Right cardiac atrium (tissue), 5 donors: ENCODE data around the gene POR. TPM values are rescaled to one million over a fixed set of nuclear protein-coding genes. Genes with fewer than 3 reads are reported as not detected.

Experiments used
- ATAC-seq, 2 donors: fragments of 200-7000 bp; cut with Tn5 transposase; one replicate each; pipeline versions ENCODE4 v1.8.0 to v1.9.1; 2020; ENCODE audit warnings: moderate library complexity in 2 of 2, mild to moderate bottlenecking in 1 of 2
- DNase-seq, 3 donors: peaks; one replicate each; pipeline ENCODE4 v3.0.0-alpha.2; 2020
- H3K27ac ChIP-seq: one replicate; pipeline ENCODE4 v1.5.1; 2013; ENCODE audit warnings: mild to moderate bottlenecking, low read length, control low read depth, moderate library complexity
- H3K27me3 ChIP-seq: one replicate; pipeline ENCODE4 v1.6.1; 2013; ENCODE audit not compliant: control insufficient read depth, insufficient read depth
- H3K4me1 ChIP-seq: one replicate; pipeline ENCODE4 v1.6.1; 2013; ENCODE audit warnings: low read length; ENCODE audit not compliant: control insufficient read depth, insufficient read depth
- H3K4me3 ChIP-seq: one replicate; pipeline ENCODE4 v1.5.1; 2013; ENCODE audit warnings: low read length, control low read depth
- H3K9me3 ChIP-seq: one replicate; pipeline ENCODE4 v1.6.1; 2013; ENCODE audit warnings: low read length; ENCODE audit not compliant: control insufficient read depth
- WGBS: extraction: QIAGEN DNeasy Blood & Tissue Kit; methylation state at CpG from one replicate; pipeline ENCODE4 v1.1.7; 2013; 5-methylcytosine and 5-hydroxymethylcytosine counted together
- intact Hi-C, 4 donors: fragments of 100-400 bp; cut with DNase I; formaldehyde crosslinking; loops; one replicate each; pipeline versions ENCODE4 v1.11.0 to v1.14.0; 2022 to 2023
- polyA plus RNA-seq: library from polyadenylated mRNA; stranded (reverse); fragments of 200-250 nt; gene quantifications from one replicate; pipeline ENCODE4 v1.2.3, GENCODE V29; 2013
- total RNA-seq, 4 donors: library from RNA; stranded (reverse); fragmentation: NEBNext Ultra II Directional; extraction: Animal tissue kit (Norgen Biotek cat#: 25700); gene quantifications; one replicate each; pipeline ENCODE4 v1.2.1, GENCODE V29; 2021
- donor health status: healthy with polysubstance abuse.
- donor health status: DM: no; HTN: yes; CAD: no.
- donor health status: DM: no; HTN: no; CAD: no.
- donor health status: DM: no; HTN: yes; CAD: no; lungs with severe emphysema.
- donor health status: DM: yes; HTN: yes; CAD: no.

POR gene
- total and polyA plus RNA-seq, 5 donors: 47.4 to 122 (median 61.1) TPM

DNA sequence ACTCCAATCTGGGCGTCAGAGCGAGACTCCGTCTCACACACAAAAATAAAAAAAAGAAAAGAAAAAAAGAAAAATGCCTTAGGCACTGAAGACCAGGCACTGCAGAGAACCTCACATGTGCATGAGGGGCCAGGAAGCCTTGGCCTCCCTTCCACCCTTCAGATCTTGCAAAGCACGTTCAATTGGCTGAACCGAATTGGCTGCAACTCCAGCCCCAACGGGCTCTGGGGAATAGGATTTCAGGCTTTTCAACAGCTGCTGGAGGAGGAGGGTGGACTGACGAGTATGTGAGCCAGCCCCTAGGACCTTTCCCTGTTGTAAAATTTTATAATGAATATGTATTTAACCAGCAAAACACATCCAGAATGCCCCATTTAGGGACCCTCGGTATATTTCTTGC, 62.8 kb downstream of the POR start:
- peak; percentile 38 to 74 for ATAC-seq
- intact Hi-C loops: no loop called here
- Histone ChIP-seq H3K27ac (no peak overlapping the region), H3K27me3 (no peaks in the 10 kb centered on the region), H3K4me1 (no peaks in the 10 kb centered on the region), H3K4me3 (no peak overlapping the region), H3K9me3 (no peaks in the 10 kb centered on the region)
- peak; percentile 79 to 91 (median 90) for DNase-seq
- 50% methylated on average over 8 of the region's 8 CpGs for WGBS

DNA sequence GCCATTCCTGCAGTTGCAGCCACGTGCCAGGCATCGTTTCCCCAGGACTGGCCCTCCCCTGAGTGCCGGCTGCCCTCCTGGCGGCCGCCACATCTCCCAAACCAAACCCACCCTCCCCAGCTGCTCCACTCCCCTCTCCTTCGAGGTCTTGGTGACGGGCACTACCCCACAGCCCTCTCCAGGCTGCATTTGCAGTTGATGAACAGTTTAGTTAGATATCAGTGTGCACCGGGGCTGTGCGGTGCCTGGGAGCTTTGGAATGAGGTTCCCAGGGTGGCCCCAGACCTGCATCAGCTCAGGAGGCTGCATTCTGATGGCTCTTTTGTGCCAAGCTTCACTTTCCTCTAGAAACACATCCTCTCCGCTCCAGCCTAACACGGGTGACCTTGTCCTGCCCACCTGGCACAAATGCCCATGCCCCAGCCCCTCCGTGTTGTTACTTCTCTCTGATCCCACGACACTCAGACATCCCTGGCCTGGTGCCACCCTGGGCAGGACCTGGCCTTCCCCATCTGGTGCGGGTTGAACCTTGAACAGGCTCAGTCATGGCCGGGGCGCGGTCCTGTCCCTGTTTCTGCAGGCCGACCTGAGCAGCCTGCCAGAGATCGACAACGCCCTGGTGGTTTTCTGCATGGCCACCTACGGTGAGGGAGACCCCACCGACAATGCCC, 64.9 kb downstream of the POR start:
- H3K27me3 ChIP-seq: no peaks in the 10 kb centered on the region
- ATAC-seq (peak in 1 of 2 donors; percentile 0), DNase-seq (peak; percentile 59 to 78 (median 68))
- WGBS: 89% methylated on average over 22 of the region's 22 CpGs
- H3K4me1 ChIP-seq: no peaks in the 10 kb centered on the region
- H3K27ac ChIP-seq: no peak overlapping the region
- H3K9me3 ChIP-seq: no peaks in the 10 kb centered on the region
- H3K4me3 ChIP-seq: no peak overlapping the region
- intact Hi-C loops: loop anchor here in 1 of 4 donors (10.0 kb wide), 1 partner anchor 75 kb away; no protein-coding TSS in a partner anchor

DNA sequence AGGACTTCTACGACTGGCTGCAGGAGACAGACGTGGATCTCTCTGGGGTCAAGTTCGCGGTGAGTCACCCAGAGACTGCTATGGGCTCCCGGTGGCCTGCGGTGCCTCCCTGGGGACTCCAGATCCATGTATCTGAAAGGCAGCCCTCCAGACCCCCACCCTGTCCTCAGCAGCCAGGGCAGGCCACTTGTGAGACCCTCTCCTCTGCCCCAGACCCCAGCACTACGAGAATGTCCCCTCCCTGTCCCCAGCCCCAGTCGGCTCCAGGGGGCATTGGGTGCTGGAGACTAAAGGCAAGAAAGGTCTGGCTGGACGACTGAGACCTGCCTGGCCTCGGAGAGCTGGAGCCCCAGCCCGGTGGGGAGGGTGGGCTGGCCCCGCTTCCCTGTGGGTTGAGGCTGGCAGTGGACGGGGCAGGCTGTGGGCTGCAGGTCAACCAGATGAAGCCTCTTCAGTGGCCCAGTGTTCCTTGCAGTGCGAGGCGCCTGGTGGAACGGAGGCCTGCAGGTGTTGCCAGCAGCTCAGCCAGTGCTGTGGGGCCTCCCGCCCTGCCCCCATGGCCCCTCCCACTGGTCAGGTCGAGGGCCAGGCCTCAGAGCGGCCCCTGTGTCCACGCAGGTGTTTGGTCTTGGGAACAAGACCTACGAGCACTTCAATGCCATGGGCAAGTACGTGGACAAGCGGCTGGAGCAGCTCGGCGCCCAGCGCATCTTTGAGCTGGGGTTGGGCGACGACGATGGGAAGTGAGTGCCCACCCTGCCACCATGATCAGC, 65.7 kb downstream of the POR start:
- no peak for ATAC-seq
- no peaks in the 10 kb centered on the region for H3K4me1 ChIP-seq
- H3K27me3 ChIP-seq: no peaks in the 10 kb centered on the region
- no peak overlapping the region for H3K27ac ChIP-seq
- 89% methylated on average over 29 of the region's 29 CpGs for WGBS
- peak in 2 of 3 donors; percentile 63 to 66 for DNase-seq
- intact Hi-C loops: loop anchor here in 1 of 4 donors (10.0 kb wide), 1 partner anchor 74 kb away; no protein-coding TSS in a partner anchor
- H3K9me3 ChIP-seq: no peaks in the 10 kb centered on the region
- no peak overlapping the region for H3K4me3 ChIP-seq

- 83% methylated on average over 12 of the region's 12 CpGs for WGBS
- intact Hi-C loops: loop anchor here in 1 of 4 donors (10.0 kb wide), 1 partner anchor 74 kb away; no protein-coding TSS in a partner anchor
- Histone ChIP-seq H3K27ac (no peak overlapping the region), H3K27me3 (no peaks in the 10 kb centered on the region), H3K9me3 (no peaks in the 10 kb centered on the region), H3K4me3 (no peak overlapping the region), H3K4me1 (no peaks in the 10 kb centered on the region)
- DNase-seq (peak in 1 of 3 donors; percentile 56), ATAC-seq (no peak)
Measured at GRCh38 chr7:75981203-75981452, 66.2 kb downstream of the POR start.

DNA sequence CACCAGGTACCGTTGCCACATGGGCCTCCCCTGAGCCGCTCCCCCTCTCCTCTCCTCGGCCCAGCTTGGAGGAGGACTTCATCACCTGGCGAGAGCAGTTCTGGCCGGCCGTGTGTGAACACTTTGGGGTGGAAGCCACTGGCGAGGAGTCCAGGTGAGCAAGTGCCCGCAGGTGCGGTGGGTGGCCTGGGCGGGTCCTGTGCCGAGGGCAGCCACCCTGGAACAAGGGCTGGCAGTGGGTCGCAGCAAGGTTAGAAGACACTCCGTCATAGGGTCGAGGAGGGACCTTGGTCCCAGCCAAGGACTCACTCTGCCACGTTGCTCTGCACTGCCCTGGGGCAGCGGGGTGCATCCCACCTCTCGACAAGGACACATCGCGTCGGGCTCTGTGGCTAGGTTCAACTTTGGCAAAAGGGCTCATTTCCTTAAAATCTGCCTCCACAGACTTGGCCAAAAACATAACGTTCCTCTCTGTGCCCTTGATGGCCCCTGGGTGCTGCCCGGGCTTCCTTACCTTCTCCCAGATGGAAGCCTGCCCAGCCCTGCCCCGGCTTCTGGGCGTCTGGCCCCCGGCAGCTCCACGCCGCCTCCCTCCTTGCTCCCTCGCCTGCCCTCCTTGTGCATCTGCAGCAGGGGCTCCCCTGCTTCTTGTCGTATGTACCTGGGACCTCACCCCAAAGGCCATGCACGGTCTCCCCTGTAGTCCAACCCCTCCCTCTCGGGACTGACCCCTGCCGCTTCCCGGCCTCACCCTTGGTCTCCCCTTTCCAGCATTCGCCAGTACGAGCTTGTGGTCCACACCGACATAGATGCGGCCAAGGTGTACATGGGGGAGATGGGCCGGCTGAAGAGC, 66.7 kb downstream of the POR start:
- H3K4me1 ChIP-seq: no peaks in the 10 kb centered on the region
- no peaks in the 10 kb centered on the region for H3K9me3 ChIP-seq
- DNase-seq: peak in 1 of 3 donors; percentile 59
- intact Hi-C loops: loop anchor here in 1 of 4 donors (10.0 kb wide), 1 partner anchor 73 kb away; no protein-coding TSS in a partner anchor
- no peak for ATAC-seq
- no peak overlapping the region for H3K27ac ChIP-seq
- H3K4me3 ChIP-seq: no peak overlapping the region
- WGBS: 86% methylated on average over 38 of the region's 38 CpGs
- H3K27me3 ChIP-seq: no peaks in the 10 kb centered on the region

DNA sequence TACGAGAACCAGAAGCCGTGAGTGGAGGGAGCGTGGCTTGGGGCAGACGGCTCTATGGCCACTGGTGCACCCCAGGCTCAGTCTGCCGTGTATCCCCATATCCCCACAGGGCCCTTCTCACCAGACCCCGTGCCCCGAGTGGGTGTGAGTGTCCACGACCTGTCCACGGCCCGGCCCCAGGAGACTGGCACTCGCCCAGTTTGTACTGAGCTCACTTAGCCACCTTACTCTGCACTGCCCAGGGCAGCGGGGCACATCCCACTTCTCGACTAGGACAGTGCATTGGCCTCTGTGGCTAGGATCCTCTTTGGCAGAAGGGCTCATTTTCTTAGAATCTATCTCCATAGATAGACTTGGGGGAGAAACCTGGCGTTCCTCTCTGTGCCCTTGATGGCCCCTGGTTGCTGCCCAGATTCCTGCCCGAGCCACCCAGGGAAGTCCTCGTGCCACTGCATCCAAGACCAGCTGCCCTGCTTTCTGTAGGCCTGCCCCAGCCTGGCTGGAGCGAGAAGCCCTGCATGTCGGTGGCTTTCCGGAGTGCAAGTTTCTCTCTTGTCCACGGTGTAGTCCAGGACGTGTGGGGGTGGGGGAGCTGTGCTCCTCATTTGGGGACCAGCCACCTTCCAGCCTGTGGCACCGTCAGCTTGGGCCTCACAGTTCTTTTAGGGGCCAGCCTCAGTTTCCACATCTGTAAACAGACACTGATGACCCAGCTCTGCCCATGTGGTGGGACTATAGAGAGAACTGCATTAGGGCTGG, 67.5 kb downstream of the POR start:
- intact Hi-C loops: loop anchor here in 1 of 4 donors (10.0 kb wide), 1 partner anchor 72 kb away; no protein-coding TSS in a partner anchor
- WGBS: 85% methylated on average over 22 of the region's 22 CpGs
- Histone ChIP-seq H3K27ac (no peak overlapping the region), H3K4me1 (no peaks in the 10 kb centered on the region), H3K27me3 (no peaks in the 10 kb centered on the region), H3K4me3 (no peak overlapping the region), H3K9me3 (no peaks in the 10 kb centered on the region)
- DNase-seq (peak in 2 of 3 donors; percentile 52 to 55), ATAC-seq (no peak)

GRCh38 chr7:75983471-75984129, 68.6 kb downstream of the POR start:
- Histone ChIP-seq H3K27me3 (no peaks in the 10 kb centered on the region), H3K27ac (no peak overlapping the region), H3K4me3 (no peak overlapping the region), H3K9me3 (no peaks in the 10 kb centered on the region), H3K4me1 (no peaks in the 10 kb centered on the region)
- DNase-seq: peak in 1 of 3 donors; percentile 49
- intact Hi-C loops: loop anchor here in 1 of 4 donors (10.0 kb wide), 1 partner anchor 71 kb away; no protein-coding TSS in a partner anchor
- ATAC-seq: no peak
- 86% methylated on average over 26 of the region's 26 CpGs for WGBS

- no peaks in the 10 kb centered on the region for H3K4me1 ChIP-seq
- H3K9me3 ChIP-seq: no peaks in the 10 kb centered on the region
- ATAC-seq (no peak), DNase-seq (peak in 2 of 3 donors; percentile 60 to 67)
- no peaks in the 10 kb centered on the region for H3K27me3 ChIP-seq
- WGBS: 92% methylated on average over 44 of the region's 44 CpGs
- H3K27ac ChIP-seq: no peak overlapping the region
- intact Hi-C loops: loop anchor here in 1 of 4 donors (10.0 kb wide), 1 partner anchor 70 kb away; no protein-coding TSS in a partner anchor
- no peak overlapping the region for H3K4me3 ChIP-seq
Measured at GRCh38 chr7:75984130-75985008, 69.4 kb downstream of the POR start.

DNA sequence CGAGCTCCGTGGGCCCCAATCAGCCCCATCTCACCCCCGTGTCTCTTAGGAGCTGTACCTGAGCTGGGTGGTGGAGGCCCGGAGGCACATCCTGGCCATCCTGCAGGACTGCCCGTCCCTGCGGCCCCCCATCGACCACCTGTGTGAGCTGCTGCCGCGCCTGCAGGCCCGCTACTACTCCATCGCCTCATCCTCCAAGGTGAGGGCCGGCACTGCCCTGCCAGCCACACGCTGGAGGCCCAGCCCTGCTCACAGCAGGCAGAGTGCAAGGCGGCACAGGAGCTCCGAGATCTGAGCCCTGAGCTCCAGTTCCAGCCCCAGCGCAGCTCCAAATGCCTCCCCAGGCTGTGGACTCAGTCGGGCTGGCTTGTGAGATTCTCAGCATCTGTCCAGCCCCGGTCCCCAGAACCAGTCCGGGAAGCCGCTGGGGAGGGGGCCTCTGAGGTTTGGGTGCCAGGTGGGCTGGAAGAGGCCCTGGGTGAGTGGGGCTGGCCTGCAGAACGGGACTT, 70.1 kb downstream of the POR start:
- no peak for ATAC-seq
- intact Hi-C loops: loop anchor here in 1 of 4 donors (10.0 kb wide), 1 partner anchor 70 kb away; no protein-coding TSS in a partner anchor
- no peaks in the 10 kb centered on the region for H3K9me3 ChIP-seq

More for the DNA sequence above, 70.1 kb downstream of the POR start:
- no peak overlapping the region for H3K4me3 ChIP-seq
- no peaks in the 10 kb centered on the region for H3K27me3 ChIP-seq
- 85% methylated on average over 21 of the region's 21 CpGs for WGBS
- H3K27ac ChIP-seq: no peak overlapping the region
- H3K4me1 ChIP-seq: peaks cover 2% of the 10 kb centered on the region
- DNase-seq: peak in 1 of 3 donors; percentile 59
